GM10266 (cell line): ENCODE measurements around the gene C1orf21.

ENCODE experiments used
- DNase-seq: peaks from one replicate; pipeline ENCODE4 v3.0.0; 2012; ENCODE audit errors: extremely low spot score
- TF ChIP-seq, protein P1 (sequence below): IDR thresholded peaks from 2 replicates; pipeline ENCODE4 v1.5.1; 2012; ENCODE audit warnings: mild to moderate bottlenecking, low read depth; ENCODE audit not compliant: control insufficient read depth, insufficient read depth; ENCODE audit errors: missing control alignments

Gene C1orf21

DNA sequence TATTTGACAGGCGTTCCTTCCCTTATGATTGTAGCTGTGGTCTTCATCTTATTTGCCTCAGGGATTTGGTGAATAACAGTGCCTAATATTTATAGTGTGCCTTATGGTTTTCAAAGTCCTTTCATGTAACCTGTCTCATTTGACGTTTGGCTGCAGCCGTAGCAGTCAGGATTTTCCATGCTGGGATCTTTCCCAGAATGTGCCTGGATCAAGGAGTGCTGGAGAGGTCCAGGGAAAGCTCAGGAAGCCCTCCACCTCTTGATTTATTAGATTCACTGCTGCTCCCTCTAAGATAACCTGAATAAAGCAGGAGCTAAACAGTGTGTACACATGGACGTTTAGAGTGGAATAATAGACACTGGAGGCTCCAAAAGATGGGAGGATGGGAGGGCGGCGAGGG, 5.2 kb downstream of the C1orf21 start:
- TF ChIP-seq, protein P1, sequence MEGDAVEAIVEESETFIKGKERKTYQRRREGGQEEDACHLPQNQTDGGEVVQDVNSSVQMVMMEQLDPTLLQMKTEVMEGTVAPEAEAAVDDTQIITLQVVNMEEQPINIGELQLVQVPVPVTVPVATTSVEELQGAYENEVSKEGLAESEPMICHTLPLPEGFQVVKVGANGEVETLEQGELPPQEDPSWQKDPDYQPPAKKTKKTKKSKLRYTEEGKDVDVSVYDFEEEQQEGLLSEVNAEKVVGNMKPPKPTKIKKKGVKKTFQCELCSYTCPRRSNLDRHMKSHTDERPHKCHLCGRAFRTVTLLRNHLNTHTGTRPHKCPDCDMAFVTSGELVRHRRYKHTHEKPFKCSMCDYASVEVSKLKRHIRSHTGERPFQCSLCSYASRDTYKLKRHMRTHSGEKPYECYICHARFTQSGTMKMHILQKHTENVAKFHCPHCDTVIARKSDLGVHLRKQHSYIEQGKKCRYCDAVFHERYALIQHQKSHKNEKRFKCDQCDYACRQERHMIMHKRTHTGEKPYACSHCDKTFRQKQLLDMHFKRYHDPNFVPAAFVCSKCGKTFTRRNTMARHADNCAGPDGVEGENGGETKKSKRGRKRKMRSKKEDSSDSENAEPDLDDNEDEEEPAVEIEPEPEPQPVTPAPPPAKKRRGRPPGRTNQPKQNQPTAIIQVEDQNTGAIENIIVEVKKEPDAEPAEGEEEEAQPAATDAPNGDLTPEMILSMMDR: no peak
- DNase-seq: no peak

DNA sequence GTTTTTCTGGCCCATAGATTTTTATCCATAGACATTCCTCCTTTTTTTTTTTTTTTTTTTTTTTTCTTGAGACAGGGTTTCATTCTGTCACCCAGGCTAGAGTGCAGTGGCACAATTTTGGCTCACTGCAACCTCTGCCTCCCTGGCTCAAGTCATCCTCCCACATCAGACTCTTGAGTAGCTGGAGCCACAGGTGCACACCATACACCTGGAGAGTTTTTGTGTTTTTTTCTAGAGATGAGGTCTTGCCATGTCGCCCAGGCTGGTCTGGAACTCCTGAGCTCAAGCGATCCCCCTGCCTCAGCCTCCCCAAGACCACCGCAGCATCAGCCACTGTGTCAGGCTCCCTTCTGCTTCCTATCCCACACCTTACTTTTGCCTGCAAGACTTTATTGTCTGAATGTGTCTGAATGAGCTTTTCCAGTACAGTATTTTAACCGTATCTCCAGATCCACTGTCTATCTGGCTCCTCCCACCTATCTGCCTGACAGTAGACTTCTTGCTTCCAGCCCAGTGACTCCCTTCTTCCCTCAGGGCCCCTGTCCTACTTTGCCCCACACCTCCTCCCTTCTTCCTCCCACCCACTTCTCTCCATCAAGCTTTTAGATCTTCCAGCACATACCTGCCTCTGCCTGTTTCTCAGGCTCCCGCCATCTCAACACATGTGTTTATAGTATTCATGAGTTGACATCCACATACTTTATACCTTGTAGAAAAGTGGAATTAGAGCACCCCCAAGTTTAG, 6.1 kb downstream of the C1orf21 start:
- DNase-seq: no peak
- TF ChIP-seq, protein P1: no peak

DNA sequence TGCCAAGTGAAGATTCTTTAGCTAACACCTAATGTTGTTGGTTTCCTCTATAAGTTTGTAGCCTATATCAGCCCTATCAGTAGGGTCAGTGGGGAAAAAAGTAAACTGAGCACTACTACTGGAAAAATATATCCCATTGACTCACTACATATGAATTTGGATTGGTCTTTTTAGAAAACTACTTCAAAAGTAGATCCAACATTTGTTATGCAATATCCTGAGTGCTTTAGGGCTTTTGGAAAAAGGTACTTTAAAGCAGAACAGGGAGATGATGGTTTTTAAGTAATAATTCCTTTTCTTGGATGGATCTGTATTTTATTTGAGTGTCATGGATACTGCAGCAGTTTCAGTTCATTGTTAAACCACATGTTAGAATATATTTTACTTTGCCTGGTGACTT, 7.1 kb downstream of the C1orf21 start:
- DNase-seq: no peak
- TF ChIP-seq, protein P1: no peak

DNA sequence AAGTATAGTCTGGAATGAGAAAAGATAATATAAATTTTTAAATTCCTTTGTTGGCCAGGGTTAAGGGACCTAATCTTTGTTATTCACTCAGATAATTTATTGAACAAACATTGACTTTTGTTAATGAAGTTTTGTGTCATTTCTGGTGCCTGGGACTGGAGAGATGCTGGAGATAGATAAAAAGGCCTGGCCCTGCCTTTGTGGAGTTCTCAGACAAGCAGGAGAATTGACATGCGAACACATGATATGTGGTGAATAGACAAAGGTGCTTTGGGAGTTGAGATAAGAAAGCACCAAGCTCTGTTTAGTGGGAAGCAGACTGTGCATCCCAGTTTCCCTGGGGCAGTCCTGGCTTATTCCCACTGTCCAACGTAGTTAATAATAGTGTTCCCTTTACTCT, 8.5 kb downstream of the C1orf21 start:
- DNase-seq: no peak
- TF ChIP-seq, protein P1: no peak

DNA sequence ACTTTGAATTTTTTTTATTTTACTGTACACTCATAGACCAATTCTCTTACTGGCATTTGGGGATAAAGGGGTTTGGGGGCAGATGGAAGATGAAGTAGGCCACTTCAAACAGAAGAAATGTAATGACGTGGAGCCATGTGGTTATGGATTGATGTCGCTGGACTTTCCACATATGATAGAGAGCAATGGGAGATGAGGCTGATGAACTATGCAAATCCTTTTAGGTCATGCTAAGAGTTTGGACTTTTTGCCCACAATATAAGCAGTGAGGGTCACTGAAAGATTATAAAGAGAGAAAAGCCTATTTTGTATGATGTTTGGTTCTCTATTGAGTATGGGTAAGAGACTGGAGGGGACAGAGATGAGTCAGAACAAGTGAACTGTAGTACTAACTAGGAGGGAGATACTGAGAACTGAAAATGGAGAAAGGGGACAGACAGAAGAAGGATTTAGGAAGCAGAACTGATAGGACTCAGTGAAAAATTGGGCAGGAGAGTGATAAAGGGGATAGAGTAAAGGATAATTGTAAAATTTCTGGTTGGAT, 9.2 kb downstream of the C1orf21 start:
- TF ChIP-seq, protein P1: no peak
- no peak for DNase-seq

DNA sequence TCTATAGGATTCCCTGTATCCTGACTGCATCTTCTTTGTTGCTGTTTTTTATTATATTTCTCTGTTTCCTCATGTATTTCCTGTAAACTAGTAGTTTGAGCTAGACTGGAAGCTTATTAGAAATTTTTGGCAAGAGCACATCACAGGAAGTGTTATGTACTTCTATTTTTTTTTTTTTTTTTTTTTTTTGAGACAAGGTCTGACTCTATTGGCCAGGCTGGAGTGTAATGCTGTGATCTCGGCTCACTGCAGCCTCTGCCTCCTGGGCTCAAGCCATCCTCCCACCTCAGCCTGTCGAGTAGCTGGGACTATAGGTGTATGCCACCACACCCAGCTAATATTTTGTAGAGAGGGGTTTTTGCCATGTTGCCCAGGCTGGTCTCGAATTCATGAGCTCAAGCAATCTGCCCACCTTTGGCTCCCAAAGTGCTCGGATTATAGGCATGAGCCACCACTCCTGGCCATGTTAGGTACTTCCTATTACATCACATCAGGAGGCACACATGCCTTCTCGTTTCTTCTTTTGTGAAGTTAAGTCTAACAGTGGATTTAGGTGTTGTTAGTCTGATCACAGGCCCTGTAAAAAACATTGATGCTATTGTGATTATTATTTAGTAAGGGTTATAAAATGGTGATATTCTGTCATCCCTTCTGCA, 12.5 kb downstream of the C1orf21 start:
- TF ChIP-seq, protein P1: no peak
- no peak for DNase-seq
